Superior temporal gyrus (tissue), 1 donor: Measurements from ENCODE around the gene GRPEL2.
"Not testable (repeated sequence)": the region's sequence is repeated elsewhere in the genome, so short reads cannot be mapped to it uniquely, and the experiment has no call there.

ENCODE experiments used
- DNase-seq: peaks from one replicate; pipeline ENCODE4 v3.0.0-alpha.2; 2016; ENCODE audit errors: extremely low spot score

GRPEL2 gene

DNA sequence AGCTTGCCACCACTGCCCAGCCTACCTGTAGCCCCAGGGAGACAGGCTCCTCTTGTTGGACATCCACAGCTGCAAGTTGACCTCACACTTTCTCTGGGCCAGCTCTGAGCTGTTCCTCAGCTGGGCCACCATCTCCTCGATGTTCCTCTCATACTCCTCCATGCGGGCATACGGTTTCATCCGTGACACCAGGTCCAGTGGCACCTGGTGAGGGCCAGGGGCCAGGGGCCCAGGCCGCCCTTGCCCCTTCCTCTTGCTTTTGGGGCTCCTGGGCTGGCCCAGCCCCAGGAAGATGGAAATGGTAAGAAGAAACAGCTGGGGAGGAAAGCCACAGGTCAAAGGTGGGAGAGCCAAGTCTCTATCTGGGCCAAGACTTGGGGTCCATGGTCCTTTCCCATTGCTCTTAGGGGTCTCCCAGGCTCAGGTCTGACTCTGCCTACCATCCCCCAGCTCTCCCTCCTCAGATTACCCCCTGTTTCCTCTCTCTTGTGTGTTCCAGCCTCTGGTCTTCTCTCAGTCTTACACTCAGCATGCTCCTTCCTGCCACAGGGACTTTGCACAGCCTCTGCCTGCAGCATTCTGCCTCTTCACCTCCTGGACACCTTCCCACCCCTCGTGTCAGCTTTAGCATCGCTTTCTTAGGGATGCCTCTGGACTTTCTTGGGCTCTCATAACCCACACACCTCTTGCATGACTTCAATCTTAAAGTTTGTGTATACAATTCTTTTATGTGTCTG lies 31.6 kb downstream of the GRPEL2 start:
- no peak for DNase-seq

DNA sequence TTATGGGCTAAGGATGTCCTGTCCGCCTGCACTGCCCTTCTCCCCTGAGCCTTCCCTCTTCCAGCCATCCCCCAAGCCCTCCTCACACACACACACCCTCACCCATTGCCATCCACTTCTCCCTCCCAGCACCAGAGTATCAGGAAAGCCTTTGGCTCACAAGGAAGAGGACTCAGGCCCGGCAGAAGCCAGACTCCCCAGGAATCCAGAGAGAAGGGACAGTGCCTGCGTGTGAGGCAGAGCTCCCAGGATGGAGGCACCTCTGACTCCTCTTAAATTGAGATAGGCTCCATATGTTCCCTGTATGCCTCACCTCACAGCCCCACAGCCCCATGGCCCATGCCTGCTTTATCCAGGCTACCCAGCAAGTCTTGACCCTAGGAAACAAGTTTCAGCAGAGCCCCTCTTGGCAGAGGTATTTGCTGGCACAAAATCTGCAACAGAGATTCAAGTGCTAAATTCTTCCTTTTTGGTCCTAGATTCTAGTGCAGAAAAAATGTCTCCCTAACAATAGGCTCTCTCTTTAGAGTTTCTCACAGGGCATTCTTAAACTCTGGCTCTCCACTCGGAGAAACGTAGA lies 33.0 kb downstream of the GRPEL2 start:
- DNase-seq, result no peak

DNA sequence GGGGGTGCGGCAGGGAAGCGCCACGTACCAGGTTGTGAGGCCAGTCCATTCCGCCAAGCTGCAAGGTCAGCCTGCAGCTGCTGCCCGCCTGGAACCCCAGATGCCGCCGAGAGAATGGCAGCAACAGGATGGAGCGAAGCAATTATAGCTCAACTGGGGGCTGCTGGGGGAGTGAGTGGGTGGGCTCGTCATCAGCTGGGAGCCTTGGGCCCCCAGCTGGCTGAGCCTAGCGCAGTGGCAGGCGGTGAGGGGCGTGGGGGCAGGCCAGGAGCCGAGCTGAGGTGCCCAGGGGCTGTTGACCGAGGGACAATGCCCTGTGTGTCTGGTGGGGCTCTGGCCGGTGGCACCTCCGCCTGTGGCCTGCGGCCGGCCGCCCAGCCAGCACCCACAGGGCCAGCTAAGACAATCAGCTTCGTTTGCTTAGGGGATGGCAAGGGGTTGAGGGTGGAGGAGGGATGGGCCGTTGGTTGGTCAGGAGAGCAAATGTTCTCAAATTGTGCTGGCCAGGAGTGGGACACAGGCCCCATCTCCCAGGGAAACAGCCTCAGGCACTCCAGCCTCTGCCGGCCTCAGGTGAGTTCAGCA lies 34.0 kb downstream of the GRPEL2 start, which contains the start of gene IL17B:
IL17B (minus strand) TSS at position 116 of the 585 bp plus-strand sequence; CDS start at position 49, 67 bp downstream.
- no peak for DNase-seq

DNA sequence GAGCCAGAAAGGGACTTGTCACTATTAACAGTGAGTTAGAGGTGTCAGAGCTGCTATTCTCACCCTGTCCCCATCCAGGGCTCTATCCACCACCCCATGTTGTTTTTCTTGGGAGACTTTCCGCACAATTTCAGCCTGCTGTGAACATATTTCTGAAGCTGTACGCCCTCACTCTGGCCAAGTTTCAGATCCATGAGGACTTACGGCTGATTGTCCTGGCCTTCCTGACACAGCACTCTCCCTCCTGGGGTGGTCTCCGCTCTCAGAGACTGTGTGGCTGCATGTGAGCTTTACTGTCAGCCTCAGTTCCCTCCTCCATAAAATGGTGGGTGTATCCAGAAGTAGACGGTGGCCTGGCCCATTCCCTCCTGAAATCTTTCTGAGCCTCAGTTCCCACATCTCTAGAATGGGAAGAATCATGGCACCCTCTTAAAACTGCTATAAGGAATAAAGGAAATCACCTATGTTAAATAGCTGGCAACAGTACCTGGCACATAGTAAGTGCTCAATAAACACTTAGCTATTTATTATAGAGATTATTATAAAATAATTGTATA lies 34.6 kb downstream of the GRPEL2 start:
- no peak for DNase-seq

DNA sequence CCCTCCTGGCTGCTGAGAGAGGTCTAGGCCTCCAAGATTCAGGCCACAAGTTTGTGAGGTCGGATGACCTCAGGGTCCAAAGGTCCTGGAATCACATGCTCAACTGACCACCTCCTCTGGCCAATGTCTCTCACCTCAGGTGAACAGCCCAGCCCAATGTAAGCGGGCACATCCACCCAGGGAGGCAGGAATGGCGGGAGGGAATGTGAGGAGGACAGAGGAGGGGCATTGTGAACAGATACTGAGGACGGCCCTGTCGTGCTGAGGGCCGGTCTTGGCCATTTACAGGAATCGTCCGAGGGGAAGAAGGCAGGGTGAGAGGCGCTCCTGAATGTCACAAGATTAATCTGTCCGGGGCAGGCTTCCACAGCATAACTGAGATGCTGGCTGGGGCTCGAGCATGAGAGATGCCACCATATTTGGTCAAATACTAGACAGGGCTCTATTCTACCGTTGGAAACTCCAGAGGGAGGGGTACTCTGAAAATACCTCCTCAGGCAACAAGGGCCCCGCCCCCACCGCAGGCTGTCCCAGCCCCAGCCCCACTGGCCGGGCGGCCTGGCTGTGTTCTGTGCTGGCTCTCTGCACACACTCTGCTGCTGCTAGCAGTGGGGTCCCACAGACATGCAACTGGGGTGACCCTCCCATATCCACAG lies 35.3 kb downstream of the GRPEL2 start:
- DNase-seq, result no peak

DNA sequence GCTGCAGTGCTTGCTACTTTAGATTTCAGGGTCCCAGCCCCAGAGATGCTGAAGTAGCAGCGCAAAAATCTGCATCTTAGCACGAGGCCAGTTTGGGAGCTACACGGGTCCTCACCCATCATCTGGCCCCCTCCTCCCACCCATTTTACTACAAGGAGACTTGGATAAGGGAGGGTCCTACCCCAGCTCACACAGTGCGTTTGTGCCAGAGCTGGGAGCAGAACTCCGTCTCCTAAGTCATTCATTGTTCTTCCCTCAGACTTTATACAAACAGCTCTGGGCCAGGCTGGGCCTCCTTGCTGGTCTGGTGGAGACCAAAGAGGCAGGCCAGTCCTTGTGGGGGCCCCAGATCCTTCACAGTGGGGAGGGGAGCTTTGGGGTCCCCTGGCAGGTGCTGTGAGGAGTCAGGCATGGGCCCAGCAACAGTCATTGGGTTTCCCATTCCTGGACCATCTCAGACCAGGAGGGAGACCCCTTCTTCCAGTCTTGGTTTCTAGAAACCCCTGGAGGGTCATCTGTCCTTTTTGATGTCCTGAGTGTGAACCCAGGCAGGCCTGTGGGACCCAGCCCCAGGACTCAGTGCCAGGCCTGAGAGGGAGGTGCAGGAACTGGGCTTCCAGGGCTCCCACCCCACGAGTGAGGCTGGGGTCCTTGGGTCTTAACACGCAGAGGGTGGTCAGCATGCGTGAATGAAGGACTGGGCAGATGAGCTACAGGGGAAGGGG lies 36.1 kb downstream of the GRPEL2 start:
- DNase-seq, result no peak

DNA sequence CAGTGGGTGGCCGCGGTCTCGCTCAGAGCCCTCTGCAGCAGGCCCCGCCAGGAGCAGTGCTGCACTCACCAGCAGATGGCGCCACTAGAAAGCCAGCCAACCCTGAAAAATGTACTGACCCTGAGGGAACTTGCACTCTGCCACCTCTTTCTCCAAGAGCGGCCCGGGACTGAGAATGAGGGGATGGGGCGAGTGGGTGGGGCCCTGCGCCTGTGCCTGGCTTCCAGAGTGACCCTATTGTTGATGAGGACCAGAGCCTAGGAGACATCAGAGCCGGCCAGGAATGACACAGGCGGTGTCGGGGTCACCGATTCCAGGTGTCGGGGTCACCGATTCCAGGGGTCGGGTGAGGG lies 36.7 kb downstream of the GRPEL2 start:
- DNase-seq, result peak; percentile 61

DNA sequence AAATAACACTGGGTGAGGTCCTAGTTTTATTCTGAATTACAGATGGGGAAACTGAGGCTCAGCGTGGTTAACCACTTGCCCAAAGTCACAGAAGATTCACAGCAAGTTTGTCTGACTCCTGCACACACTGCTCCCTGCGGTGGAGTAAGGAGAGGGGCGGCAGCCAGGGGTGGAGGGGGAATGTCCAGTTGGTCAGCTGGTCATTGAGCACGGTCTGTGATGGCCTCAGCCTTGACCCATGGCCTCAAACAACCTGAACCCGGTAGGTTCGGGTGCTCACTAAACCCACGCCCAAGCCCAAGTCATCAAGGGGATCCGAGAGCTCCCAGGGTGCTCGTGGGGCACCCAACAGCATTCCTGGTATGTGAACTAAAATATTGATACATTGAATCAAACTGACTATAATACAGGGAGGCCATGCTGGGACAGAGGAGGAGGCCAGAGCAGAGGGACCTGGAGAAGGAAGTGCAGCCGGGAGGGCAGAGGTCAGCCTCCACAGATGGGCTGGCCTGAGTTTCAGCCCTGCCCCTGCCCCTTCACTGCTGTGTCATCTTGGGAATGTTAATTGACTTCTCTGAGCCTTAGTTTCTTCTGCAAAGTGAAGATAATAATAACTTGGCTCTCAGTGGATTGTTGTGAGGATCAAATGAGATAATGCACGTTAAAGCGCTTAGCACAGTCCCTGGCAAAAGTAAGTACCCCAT lies 37.4 kb downstream of the GRPEL2 start:
- no peak for DNase-seq

DNA sequence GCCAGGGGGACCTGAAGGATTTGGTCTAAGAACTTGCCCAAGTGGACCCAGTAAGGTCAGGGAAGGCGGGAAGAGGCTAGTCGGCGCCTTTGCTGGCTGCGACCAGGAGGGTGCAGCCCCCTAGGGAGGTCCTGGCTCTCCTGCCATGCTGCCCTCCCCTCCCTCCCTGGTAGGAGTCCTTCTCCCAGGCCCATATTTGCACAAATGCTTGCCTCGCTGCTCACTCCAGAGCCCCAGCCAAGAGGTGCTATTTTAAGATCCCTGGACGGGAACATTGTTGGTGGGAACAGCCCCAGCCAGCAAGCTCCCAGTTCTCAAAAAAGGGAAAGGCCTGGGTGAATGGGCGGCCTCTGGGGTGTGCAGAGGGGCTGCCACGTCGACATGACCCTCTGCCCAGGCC lies 38.1 kb downstream of the GRPEL2 start:
- DNase-seq, result no peak

DNA sequence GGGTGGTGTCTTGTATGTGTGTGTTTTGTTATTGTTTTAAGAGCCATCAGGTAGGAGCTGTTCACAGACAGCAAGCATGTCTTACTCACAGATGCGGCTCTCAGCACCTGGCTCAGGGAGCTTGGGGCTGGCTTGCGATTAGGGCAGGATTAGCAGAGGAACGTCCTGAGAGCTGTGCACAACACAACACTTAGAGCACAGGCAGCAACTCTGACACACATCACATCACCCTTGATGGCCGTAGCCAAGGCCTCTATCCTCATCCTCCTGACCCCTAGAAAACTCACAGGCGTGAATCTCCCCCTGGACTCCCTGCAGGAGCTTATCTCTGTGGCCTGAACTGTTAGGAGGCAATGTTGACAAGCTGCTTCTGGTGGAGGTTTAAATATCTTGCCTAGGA lies 40.9 kb downstream of the GRPEL2 start:
- no peak for DNase-seq

DNA sequence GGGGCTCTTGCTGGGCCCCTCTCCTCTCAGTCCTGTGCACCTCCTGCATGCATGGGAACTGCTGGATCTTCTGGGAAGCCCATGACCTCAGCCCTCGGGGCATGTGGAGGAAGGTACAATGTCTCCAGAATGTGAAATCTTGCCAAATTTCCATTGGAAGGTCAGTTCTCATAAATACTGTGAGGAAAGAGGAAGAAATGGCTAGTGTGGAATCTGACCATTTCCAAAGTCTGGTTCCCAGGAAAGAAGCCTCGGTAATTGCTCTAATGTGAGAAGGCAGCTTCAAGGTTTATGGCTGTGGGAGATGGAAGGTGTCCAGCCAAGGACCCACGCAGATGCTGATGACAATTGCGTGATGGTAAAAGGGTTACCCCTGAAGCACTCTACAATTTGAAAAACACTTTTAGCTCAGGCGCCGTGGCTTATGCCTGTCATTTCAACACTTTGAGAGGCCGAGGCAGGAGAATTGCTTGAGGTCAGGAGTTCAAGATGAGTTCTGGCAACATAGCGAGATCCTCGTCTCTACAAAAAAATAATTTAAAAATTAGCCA lies 41.9 kb downstream of the GRPEL2 start:
- no peak for DNase-seq

DNA sequence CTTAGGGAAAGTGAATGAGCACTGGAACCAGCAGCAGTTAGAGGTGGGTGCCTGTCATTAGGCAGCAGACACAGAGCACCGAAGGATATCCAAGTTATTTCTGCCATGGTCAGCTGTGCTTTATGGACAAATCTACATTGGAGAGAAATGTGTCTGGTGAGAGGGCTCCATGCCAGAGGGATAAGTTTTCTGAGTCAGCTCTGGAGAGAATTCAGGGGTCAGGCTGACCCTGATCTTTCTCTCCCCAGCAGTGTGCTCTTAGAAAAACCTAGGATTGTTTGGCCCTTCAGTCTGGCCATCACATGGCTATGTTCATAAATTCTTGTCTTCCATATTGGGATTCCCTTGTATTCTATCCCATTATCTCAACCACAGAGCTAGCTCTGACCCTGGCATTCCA lies 42.7 kb downstream of the GRPEL2 start:
- no peak for DNase-seq

DNA sequence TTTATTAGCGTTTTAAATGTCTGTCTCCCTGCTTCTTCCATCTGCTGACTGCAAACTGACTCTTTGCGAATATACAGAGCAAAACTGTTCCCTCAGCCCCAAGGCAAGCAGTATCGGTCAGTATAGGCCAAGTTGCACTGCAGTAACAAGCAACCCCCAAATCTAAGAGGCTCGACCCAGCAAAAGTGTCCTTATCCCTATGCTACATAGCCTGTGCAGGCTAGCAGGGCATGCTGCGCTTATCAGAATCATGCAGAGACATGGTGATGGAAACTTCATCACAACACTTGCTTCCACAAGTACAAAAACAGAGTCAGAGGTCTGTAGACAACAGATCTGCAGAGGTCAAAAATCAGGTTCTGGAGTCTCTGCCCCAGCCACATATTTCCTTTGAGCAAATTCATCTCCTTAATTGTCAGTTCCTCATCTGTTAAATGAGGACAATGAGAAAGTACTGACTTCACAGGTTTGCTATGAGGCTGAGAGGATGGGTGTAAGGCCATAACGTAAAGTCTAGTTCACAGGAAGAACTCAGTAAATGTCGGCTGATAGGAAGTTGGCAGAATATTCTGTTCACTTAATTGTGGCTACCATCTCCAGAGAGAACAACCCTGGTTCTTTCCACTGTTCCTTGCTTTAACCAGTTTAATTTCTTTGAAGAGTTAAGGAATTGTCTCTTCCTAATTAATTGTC lies 43.3 kb downstream of the GRPEL2 start:
- no peak for DNase-seq

DNA sequence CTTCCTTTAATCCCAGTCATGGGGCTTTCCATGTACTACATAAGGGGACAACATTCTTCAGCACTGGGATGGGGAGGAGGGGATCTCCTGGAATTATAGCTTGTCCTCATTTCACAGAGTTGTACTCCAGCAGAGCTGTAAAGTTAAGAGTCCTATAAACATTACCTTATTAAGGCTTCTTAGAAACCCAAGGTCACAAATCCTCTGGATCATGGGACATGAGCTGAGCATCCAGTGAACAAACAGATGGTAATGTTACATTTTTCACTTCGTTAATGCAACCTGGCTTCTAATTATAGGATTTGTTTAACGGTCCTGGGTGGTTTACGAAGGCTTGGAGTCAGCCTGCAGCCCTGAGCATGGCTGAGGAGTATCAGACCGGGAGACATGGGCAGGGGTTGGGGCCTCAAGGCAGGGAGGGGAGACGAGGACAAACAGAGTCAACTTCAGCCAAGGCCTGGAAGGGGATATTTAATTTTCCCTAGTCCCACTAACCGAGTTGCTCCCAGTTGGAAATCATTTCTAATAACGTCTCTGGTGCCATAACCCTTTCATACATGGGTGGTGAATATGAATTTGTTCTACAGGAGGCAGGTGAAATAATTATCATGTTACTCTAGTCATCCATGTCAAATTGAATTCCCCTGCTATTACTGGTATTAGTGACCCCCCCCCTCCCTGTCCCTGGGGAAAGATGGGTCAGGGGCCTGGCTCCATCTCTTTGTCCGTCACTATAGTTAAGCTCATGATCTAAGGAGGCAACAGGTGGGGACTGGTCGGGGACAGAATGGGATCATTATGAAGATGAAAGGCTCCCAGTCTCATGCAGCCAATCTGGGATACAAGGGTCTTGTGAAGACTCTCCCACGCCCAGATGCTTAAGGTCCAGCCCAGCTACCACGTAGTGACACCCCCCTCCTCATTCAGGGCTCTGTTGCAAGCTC lies 44.5 kb downstream of the GRPEL2 start:
- no peak for DNase-seq

DNA sequence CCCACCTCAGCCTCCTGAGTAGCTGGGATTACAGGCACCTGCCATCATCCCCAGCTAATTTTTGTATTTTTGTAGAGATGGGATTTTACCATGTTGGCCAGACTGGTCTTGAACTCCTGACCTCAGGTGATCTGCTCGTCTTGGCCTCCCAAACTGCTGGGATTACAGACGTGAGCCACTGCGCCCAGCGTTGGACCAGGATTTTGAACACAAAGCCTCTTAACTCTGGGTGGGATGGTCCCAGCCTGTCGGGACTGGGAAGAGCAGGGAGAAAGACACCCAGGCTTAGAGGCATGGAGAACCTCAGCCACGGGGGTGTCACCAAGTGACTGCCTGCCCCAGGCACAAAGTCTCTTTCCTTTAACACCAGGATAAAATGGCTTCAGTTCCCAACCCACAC lies 45.8 kb downstream of the GRPEL2 start:
- DNase-seq, result not testable (repeated sequence)

DNA sequence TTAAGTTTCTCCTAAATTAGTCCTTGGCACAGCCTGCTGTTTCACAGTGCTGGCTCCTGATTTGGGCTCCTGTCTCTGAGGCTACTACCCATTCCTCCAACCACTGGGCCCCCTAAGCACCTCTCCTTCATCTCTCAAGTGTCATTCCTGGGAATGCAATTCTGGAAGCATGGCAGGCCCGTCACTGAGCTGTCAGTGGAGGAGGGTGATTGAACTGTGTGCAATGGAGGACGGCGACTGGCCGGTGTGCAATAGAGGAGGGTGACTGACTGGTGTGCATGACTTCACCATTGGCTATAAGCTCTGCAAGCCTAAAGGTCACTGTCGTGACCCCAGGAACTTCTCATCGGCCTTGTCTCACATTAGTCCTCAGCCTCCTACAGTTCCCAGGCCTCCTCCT lies 46.2 kb downstream of the GRPEL2 start:
- no peak for DNase-seq

DNA sequence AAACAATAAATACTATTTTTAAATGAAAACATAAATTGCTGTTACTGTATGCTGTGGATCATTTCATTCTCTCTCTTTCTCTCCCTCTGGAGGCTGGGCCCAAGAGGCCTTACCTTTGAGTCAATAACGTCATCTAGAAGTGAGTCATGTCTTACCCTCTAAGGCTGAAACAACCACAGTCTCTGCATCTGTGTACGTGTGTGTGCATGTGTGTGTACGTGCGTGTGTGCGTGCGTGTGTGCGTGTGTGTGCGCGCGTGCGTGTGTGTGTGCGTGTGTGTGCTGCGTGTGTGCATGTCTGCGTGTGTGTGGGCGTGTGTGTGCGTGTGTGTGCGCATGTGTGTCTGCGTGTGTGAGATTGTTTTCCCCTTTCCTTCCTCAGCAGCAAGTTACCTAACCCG lies 47.4 kb downstream of the GRPEL2 start:
- DNase-seq, result no peak

DNA sequence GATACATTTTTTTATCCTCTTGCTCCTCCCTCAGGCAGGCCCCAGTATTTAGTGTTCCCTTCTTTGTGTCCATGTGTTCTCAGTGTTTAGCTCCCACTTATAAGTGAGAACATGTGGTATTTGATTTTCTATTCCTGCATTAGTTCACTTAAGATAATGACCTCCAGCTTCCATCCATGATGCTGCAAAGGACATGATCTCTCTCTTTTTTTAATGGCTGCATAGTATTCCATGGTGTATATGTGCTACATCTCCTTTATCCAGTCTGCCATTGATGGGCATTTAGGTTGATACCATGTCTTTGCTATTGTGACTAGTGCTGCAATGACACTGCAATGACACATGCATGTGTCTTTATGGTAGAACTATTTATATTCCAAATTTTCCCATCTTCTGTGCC lies 49.7 kb downstream of the GRPEL2 start:
- not testable (repeated sequence) for DNase-seq

DNA sequence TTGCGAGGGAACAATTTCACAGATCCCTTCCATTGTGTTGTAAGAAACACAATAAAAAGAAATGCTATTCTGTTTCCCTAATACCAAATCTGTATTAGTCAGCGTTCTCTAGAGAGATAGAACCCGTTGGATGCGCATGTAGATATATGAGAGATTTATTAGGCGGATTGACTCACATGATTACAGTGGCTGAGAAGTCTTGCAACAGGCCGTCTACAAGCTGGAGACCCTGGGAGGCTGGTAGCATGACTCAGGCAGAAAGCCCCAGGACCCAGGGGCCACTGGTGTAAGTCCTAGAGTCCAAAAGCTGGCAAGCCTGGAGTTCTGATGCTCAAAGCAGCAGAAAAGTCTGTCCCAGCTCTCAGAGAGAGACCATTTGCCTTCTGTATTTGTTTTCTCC lies 52.2 kb downstream of the GRPEL2 start:
- DNase-seq, result no peak
